Progenitor cell of endocrine pancreas (in vitro differentiated cells): ENCODE measurements around the gene FBXW11. TPM values are rescaled to one million over a fixed set of nuclear protein-coding genes. Genes with fewer than 3 reads are reported as not detected.

ENCODE experiments used
- DNase-seq: peaks from one replicate; pipeline ENCODE4 v3.0.0; 2021; ENCODE audit warnings: low spot score; ENCODE audit not compliant: unreplicated experiment
- H3K27ac Mint-ChIP-seq: 2 replicates; pipeline ENCODE4 v1.8.0; 2021; ENCODE audit warnings: mild to moderate bottlenecking, moderate library complexity, mixed read lengths
- H3K27me3 Mint-ChIP-seq: 2 replicates; pipeline ENCODE4 v1.8.0; 2021; ENCODE audit warnings: mixed read lengths
- H3K36me3 Mint-ChIP-seq: 2 replicates; pipeline ENCODE4 v1.8.0; 2022; ENCODE audit warnings: mixed read lengths; ENCODE audit not compliant: insufficient read depth
- H3K4me1 Mint-ChIP-seq: 2 replicates; pipeline ENCODE4 v1.8.0; 2021; ENCODE audit warnings: low read depth, mixed read lengths
- H3K4me3 Mint-ChIP-seq: 2 replicates; pipeline ENCODE4 v1.8.0; 2021; ENCODE audit warnings: low read depth, mild to moderate bottlenecking, moderate library complexity, mixed read lengths
- H3K9me3 Mint-ChIP-seq: 2 replicates; pipeline ENCODE4 v1.8.0; 2021; ENCODE audit warnings: low read depth, mixed read lengths
- total RNA-seq: library from RNA; stranded (reverse); gene quantifications from 2 replicates; pipeline ENCODE4 v1.2.1, GENCODE V29; 2021
- TF ChIP-seq, protein P1 (sequence below): fragments of 200-600 bp; sonication (generic); IDR thresholded peaks from one replicate; pipeline ENCODE4 v1.5.0; 2021; ENCODE audit warnings: antibody characterized with exemption, mild to moderate bottlenecking; ENCODE audit not compliant: unreplicated experiment

Gene FBXW11
- total RNA-seq, 1 donor from 2014 or later, result 63.5 TPM

DNA sequence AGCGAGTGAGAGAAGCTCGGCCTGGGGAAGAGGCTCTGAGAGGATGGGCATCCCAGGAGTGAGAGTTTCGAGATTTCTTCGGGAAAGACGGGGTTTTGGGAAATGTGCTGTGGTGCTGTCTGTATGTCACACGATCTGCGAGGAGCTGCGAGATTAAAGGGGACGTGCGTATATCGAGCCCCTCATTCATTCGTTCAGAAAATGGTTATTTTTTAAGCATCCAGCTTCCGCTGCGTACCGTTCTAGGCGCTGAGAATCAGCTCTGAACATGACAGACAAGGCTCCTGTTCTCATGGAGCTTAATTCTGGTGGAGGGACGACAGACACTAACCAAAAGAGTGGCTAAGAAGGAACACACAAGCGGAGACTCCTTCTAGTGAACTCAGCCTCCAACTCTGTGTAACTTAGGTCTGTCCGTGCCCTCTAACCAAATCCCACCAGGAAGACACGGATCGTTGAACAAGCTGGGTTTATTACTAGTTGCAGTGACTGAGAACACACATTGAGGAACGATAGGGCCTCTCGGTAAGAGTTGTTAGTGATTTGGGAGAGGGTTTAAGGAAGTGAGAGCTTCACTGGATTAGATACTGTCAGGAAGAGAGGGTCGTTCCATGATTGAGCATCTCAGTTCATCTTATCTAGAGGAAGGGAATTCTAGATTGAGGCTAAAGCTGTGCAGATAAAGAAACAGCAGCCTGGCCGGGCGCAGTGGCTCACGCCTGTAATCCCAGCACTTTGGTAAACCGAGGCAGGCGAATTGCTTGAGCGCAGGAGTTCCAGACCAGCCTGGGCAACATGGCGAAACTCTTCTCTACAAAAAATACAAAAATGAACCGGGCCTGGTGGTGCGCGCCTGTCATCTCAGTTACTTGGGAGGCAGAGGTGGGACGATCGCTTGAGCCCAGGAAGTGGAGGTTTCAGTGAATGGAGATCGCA, 1.0 kb upstream of the FBXW11 start:
- Mint-ChIP-seq H3K27ac (peak overlapping the region; percentile 96), H3K4me3 (peak overlapping the region; percentile 97), H3K4me1 (peaks cover 25% of the 10 kb centered on the region), H3K36me3 (no peaks in the 10 kb centered on the region), H3K9me3 (no peaks in the 10 kb centered on the region), H3K27me3 (no peaks in the 10 kb centered on the region)
- no peak for DNase-seq
- TF ChIP-seq, protein P1, sequence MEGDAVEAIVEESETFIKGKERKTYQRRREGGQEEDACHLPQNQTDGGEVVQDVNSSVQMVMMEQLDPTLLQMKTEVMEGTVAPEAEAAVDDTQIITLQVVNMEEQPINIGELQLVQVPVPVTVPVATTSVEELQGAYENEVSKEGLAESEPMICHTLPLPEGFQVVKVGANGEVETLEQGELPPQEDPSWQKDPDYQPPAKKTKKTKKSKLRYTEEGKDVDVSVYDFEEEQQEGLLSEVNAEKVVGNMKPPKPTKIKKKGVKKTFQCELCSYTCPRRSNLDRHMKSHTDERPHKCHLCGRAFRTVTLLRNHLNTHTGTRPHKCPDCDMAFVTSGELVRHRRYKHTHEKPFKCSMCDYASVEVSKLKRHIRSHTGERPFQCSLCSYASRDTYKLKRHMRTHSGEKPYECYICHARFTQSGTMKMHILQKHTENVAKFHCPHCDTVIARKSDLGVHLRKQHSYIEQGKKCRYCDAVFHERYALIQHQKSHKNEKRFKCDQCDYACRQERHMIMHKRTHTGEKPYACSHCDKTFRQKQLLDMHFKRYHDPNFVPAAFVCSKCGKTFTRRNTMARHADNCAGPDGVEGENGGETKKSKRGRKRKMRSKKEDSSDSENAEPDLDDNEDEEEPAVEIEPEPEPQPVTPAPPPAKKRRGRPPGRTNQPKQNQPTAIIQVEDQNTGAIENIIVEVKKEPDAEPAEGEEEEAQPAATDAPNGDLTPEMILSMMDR, result no peak

DNA sequence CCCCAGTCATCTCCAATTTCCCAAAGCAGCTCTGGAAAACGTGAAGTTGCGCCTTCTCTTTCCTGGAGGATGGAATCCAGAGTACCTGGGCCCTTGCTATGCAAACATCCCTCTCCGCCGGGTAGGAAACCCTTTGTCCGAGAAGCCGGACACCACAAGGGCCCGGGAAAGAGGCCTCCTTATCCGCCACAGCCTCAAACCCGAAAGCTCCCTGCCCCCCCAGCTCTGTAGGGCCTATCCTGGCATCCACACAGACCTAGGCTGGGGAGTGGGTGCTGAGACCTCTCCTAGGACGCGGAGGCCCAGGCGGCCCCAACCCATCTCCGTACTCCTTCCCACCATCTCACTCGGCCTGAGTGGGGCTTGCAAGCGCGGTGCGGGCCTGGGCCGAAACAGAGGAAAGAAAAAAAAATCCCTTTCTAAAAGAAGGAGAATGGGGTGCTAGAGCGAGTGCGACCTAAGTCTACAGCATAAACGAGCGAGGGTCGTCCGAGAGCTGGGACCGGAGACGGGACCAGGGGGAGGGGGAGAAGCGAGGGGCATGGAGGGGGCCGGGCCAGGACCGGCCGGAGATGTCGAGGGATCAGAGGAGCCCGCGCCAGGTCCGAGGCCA, 624 bp downstream of the FBXW11 start:
- peak overlapping the region; percentile 99 for H3K27ac Mint-ChIP-seq
- H3K36me3 Mint-ChIP-seq, result no peaks in the 10 kb centered on the region
- H3K4me1 Mint-ChIP-seq, result peaks cover 32% of the 10 kb centered on the region
- H3K27me3 Mint-ChIP-seq, result no peaks in the 10 kb centered on the region
- H3K4me3 Mint-ChIP-seq, result peak overlapping the region; percentile 97
- DNase-seq, result peak; percentile 30
- TF ChIP-seq, protein P1, result no peak
- H3K9me3 Mint-ChIP-seq, result no peaks in the 10 kb centered on the region

DNA sequence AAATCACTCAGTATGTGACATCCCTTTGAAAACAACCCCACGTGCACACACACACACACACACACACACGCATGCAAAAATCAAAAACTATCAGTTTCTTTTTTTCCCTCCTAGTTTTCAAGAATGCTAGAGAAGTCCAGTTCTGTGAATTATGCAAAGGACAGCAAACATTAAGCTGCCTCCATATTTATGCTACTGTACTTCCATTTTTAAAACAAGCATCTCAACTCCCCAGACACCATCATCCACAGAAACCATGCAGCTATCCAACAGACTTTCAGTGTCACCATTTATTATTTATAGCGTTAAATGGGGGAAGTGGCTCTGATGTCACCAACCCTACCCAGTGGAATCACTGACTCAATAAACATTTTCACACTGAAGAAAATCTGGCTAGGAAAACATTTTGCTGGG, 1.6 kb downstream of the FBXW11 start:
- H3K27ac Mint-ChIP-seq, result peak overlapping the region; percentile 99
- no peaks in the 10 kb centered on the region for H3K36me3 Mint-ChIP-seq
- DNase-seq, result no peak
- TF ChIP-seq, protein P1, result no peak
- H3K4me1 Mint-ChIP-seq, result peaks cover 41% of the 10 kb centered on the region
- H3K9me3 Mint-ChIP-seq, result no peaks in the 10 kb centered on the region
- H3K4me3 Mint-ChIP-seq, result peak overlapping the region; percentile 97
- H3K27me3 Mint-ChIP-seq, result no peaks in the 10 kb centered on the region

DNA sequence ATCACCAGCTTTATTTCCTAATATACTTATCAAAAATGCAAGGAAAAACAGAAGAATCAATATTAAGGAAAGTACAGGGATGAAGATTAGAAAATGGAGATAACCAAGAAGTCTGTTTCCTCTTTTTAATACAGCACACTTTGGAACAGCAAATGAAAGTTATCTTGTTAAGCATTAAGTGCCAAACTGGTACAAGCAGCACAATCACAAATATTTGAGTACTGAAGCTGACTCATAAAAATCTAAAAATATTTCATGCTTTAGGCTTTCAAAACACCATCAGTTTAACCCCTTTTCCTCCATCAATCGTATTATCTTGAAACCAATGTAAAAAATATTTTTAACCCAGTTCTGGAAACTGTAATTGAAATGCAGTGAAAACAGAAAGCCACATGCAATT, 2.7 kb downstream of the FBXW11 start:
- H3K27ac Mint-ChIP-seq, result peak overlapping the region; percentile 56
- no peaks in the 10 kb centered on the region for H3K9me3 Mint-ChIP-seq
- peaks cover 46% of the 10 kb centered on the region for H3K4me1 Mint-ChIP-seq
- TF ChIP-seq, protein P1, result no peak
- H3K27me3 Mint-ChIP-seq, result no peaks in the 10 kb centered on the region
- H3K4me3 Mint-ChIP-seq, result peak overlapping the region; percentile 37
- DNase-seq, result no peak
- no peaks in the 10 kb centered on the region for H3K36me3 Mint-ChIP-seq

DNA sequence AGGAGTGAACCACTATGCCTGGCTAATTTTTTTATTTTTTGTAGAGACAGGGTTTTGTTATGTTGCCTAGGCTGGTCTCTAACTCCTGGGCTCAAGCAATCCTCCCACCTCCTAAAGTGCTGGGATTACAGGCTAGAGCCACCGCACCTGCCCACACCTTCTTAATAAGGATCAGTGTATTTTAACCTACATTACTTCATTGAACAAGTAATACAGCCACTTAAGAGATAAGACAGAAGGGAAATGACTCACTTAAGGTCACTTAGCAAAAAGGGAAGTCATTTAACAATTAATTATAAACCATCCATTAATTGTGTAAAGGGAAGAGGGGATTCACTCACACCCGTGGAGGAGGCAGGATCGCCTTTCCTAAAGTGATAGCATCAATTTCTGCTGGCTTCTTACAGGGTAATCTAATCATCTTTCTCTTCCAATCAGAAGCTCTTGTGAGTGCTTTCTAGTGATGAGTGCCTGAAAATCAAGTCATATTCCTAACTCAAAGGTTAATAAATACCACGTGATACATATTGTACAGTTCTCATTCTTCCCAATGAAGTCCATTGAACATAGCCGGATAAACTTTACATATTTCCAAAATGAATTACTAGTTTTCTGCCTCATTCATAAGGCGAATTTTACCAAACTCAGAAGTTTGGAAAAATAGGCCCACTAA, 3.5 kb downstream of the FBXW11 start:
- TF ChIP-seq, protein P1, result no peak
- Mint-ChIP-seq H3K9me3 (no peaks in the 10 kb centered on the region), H3K27me3 (no peaks in the 10 kb centered on the region), H3K4me3 (no peak overlapping the region), H3K27ac (peak overlapping the region; percentile 44), H3K36me3 (no peaks in the 10 kb centered on the region), H3K4me1 (peaks cover 48% of the 10 kb centered on the region)
- DNase-seq, result no peak
